Raji (cell line): ENCODE data around the gene TAF1C.

Experiments used
- POLR2A ChIP-seq: IDR thresholded peaks from 2 replicates; pipeline ENCODE4 v1.6.1; 2011; ENCODE audit warnings: low read depth, low read length, control low read depth; ENCODE audit not compliant: insufficient read depth

The TAF1C gene

DNA sequence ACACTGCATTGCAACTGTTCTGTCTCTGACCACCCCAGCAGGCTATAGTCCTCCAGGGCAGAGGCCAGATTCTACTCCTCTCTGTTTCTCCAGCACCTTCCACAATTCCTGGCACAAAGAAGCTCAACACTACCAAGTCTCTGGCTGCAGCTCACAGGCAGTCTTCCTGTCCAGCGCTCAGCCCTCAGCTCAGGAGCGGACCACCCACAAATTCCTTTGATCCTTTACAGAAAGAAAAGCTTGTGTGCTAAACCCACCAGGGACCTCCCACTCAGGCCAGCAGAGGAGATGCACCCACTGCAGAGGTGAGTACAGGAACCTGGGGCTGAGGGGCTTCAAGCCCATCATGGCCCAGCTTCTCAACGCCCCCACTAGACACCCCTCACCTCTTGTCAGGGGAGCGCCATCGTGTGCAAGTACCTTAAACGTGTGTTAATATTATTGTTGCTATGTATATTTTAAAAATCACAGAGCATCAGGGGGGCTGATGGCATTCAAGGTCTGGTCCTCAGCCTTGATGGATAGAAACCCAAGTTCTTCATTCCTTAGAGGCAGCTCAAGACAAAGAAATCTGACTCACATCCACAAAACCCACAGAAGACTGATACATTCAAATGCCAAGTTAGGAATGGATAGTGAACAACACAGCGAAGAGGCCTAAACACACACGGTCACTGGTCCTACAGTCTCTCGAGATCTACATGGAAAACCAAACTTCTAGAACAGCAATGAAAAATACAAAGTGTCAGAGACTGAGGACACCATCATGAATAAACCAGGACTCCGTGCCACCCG is 50.3 kb downstream of the TAF1C start:
- no peak for TF ChIP-seq POLR2A

DNA sequence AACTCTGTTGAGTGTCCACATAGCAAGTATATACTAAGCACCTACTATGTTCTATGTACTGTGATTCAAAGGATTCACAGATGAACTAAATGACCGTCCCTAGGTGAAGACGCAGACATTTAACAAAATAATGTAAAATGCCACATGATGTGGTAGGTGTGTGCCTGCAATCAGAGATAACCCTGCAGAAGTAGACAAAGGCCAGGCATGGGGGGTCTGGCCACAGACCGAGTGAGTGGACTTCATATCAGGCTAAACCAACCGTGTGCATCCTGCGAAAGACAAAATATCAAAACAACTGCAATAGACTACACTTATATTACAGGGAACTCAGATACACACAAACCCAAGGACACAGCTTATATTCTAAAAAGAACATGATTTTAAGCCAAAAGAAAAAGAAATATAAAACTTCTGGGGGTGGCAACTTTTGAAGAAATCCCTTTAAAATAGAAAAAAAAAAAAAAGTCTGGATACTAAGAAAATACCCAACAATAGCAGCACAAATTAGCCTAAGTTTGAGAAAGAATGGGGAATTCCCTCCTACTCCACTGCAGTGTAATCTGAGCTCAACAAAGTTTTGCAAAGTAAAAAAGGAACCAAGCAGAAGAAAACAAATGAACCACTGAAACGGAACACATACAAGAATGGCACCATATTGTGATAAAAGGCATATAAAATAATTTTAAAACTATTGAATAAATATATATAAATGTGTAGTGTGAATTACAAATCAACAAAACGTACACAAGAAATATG is 54.2 kb downstream of the TAF1C start:
- no peak for TF ChIP-seq POLR2A

- TF ChIP-seq POLR2A, result no peak
Observed at GRCh38 chr16:84131117-84131516, 55.7 kb downstream of the TAF1C start.
